GM10266 (cell line): Measurements from ENCODE around the gene PRPF40A.
"Not testable (repeated sequence)": the region's sequence is repeated elsewhere in the genome, so short reads cannot be mapped to it uniquely, and the experiment has no call there.

Source experiments
- DNase-seq: peaks from one replicate; pipeline ENCODE4 v3.0.0; 2012; ENCODE audit errors: extremely low spot score
- CTCF ChIP-seq: IDR thresholded peaks from 2 replicates; pipeline ENCODE4 v1.5.1; 2012; ENCODE audit warnings: mild to moderate bottlenecking, low read depth; ENCODE audit not compliant: control insufficient read depth, insufficient read depth; ENCODE audit errors: missing control alignments

The PRPF40A gene

GRCh38 chr2:152723918-152724317 lies 6.7 kb upstream of the PRPF40A start:
- TF ChIP-seq CTCF: no peak
- DNase-seq: no peak

- not testable (repeated sequence) for DNase-seq
Measured at GRCh38 chr2:152722639-152723038, 5.4 kb upstream of the PRPF40A start.

- TF ChIP-seq CTCF: no peak
Measured at GRCh38 chr2:152720794-152721193, 3.5 kb upstream of the PRPF40A start.

GRCh38 chr2:152718909-152719645 lies 1.8 kb upstream of the PRPF40A start:
- TF ChIP-seq CTCF: no peak

More at GRCh38 chr2:152720794-152721193, 3.5 kb upstream of the PRPF40A start:
- no peak for DNase-seq

GRCh38 chr2:152718076-152718908 lies 1.0 kb upstream of the PRPF40A start, which contains the start of gene ARL6IP6:
Gene ARL6IP6, plus strand, starts transcription at chr2:152718620. Its CDS starts 5 bp downstream, at chr2:152718625.
- TF ChIP-seq CTCF: no peak
- DNase-seq: peak; percentile 82

More at GRCh38 chr2:152718909-152719645, 1.8 kb upstream of the PRPF40A start:
- peak; percentile 10 for DNase-seq

- peak; percentile 11 for DNase-seq
- TF ChIP-seq CTCF: no peak
Measured at GRCh38 chr2:152716805-152717227, 445 bp downstream of the PRPF40A start.

- no peak for DNase-seq
- peak; percentile 43 for TF ChIP-seq CTCF
Measured at GRCh38 chr2:152715854-152716428, 1.3 kb downstream of the PRPF40A start.
